ENCODE measurements around the gene MDH1B. TPM values are rescaled to one million over a fixed set of nuclear protein-coding genes. Genes with fewer than 3 reads are reported as not detected.
A peak's percentile ranks its signal among the peaks of the same experiment; 100 is the strongest.
"Not testable (repeated sequence)": the region's sequence is repeated elsewhere in the genome, so short reads cannot be mapped to it uniquely, and the experiment has no call there.

MDH1B gene
- total RNA-seq, 1 donor from 2014 or later = 0.76 TPM

- ATAC-seq = no peak
Observed at GRCh38 chr2:206766057-206766930, 1.2 kb upstream of the MDH1B start.

GRCh38 chr2:206764673-206765241 is 371 bp downstream of the MDH1B start:
- no peak for ATAC-seq

DNA sequence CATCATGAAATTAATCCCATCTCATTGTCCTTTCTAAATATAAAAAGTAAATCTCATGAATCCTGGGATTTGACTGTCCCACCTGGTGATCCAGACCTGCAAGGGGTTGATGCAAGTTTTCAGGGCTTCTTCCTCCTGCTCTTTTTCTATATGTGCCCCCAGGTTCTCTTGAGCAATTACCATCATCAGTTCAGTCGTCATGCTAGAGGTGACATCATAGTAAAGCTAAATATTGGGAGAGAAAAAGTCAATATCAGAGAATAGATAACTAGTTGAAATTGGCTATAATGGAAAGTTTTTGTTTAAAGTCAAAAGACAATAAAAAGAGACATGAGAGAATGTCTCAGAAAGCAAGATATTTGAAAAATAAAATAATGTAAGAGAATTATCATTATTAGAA is 8.3 kb downstream of the MDH1B start:
- ATAC-seq = no peak

GRCh38 chr2:206740800-206741199 is 24.3 kb downstream of the MDH1B start:
- ATAC-seq = no peak

DNA sequence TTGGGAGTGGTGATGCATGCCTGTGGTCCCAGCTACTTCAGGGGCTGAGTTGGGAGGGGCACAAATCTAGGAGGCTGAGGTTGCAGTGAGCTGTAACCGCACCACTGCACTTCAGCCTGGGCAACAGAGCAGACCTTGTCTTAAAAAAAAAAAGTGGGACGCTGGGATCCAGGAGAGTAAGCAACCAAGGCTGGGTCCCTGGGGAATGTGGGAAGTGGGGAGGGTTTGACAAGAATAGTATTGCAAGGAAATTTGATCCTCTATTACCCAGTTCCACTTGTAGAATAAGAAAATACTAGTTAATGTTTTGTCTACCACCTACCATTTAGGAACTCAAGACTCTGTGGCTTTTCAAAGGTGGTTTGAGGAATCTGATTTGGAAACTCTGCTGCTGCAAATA is 25.9 kb downstream of the MDH1B start:
- no peak for ATAC-seq

DNA sequence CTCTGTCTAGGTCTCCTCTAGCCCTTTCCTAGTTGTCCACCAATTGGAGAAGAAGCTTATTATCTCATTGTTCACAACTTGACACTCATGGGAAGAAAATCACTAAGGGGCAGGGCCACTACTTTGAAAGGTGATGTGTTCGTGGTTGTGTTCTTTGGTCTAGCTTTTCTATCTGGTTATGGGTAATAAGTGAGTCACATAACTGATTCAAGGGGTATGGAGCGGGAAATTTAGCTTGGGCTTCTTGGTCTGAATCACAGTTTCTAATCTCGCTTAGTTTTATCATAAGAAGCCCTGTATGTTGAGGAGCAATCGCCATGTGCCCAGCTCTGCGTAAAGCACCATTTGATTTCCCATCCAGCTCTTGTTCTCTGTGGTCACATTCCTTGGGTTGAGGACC is 28.2 kb downstream of the MDH1B start:
- ATAC-seq = no peak

DNA sequence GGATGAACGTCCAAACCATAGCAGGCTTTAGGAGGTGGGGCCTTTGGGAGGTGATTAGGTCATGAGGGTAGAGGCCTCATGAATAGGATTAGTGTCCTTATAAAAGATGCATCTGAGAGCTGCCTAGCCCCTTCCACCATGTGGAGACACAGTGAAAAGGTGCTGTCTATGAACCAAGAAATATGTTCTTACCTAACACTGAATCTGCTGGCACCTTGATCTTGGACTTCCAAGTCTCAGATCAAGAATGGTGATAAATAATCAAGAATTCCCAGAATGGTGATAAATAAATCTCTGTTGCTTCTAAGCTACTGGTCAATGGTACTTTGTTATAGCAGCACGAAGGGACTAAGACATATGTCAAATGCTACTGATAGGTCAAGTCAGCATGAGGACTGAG is 31.8 kb downstream of the MDH1B start:
- no peak for ATAC-seq

DNA sequence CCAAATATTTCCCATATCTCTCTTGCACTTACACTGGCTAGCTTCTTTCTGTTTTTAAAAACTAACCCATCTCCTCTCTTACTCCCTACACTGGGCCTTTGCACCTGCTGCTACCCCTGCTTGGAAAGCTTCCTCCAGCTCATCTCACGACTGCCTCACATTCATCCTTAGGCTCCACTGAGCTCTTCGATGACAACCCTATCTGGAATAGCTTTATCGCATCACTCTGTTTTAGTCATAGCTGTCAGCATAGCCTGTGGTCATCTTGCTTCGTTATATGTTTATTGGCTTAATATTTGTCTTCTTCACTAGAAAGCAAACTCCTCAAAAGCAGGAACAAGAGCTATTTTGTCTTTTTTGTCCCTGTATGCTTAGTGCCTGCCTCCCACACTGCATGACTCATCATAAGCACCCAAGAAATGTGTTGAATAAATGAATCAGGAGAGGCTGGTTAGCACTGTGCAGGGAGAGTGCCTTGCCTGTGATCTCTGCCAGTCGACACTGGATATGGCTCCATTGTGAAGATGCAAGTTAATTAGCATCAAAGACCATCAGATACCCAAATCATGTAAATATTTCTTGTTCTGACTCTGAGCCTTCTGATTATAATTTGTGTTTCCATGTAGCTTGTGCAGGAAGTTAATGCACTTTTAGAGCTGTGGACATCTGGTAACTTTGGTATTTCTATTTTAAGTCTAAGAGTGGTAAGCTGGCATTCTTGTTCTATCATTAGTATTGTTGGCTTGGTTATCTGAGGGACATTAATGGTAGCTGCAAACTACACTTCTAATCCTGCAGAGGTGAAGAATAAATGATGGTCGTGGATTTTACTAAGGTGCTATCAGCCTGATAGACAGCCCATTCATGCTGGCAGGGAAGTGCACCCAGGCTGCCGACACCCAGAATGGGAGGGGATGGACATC is 36.6 kb downstream of the MDH1B start:
- peak; percentile 32 for ATAC-seq

DNA sequence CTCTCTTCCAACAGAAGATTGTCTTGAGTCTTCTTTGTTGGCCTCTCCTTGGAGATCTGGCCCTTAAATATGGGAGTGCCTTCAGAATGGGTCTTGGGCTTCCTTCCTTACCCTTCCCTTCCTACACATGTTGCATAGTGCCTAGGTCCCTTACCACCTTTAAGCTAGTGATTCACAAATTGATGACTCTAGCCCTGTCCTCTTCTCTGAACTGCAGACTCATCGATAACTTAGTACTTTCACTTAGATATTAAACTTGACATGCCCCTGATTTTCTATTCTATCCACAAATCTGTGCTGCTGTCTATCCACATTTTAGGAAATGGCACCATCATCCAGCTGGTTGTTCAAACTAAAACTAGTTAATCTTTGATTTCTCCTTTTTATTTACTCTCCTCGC is 37.8 kb downstream of the MDH1B start:
- no peak for ATAC-seq

- no peak for ATAC-seq
Observed at GRCh38 chr2:206723288-206723687, 41.8 kb downstream of the MDH1B start.

GRCh38 chr2:206721256-206721920 is 43.7 kb downstream of the MDH1B start:
- no peak for ATAC-seq

DNA sequence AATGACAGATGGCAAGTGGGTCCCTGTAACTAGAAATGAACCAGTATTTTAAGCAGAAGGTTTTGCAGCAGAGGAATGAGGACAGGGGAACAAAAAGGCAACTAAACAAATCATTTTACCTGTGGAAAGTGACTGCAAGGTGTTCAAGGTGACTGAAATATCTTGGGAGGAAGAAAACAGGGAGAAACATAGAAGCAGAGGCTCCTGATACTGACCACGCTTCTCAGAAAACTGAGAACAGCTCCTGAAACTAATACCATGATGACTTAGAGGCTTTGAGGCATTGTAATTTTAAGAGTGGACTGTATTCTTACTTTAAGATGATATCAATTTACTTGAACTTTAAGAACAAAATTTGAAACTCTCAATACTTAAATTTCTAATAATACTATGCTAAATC is 46.8 kb downstream of the MDH1B start, which contains the start of gene DYTN:
Gene DYTN, minus strand, starts transcription at position 101 of the 400 bp plus-strand sequence. CDS start 117 bp downstream, outside the sequence.
- ATAC-seq = no peak

DNA sequence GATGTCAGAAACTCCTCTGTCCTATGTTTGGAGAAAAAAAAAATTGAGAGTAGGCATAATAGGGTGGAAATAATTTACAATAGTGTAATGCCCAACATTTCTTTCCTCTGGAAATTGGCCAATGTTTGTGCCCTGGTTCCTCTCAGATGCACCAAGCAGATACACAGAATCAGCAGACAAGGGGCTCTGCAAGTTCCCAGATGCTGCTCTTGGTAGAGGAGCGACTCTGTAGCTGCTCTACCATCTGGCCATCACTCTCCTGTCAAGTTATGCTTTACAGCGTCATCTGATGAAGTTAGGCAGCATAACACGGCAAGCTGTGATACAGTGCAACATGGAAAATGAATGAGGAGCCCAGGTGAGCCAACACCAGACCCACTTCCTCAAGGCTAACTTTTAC is 48.5 kb downstream of the MDH1B start:
- ATAC-seq = no peak

DNA sequence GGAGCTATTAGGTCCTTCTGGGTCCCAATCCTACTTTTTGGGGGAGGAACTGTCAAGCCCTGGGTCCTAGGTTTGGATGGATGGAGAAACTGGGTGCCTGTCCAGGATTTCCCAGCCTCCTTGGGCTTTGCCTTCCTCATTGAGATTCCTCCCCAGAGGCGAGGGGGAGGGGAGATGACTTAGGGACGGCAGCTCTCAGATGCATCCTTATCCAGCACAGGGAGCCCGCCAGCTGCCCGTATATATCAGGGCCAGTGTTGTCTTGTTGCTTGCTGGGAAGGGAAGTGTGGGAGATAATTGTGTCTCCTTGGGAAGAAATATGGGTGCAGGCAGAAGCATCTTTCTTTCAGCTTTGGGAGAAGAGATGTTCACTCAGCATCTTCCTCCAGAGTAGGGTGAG is 49.9 kb downstream of the MDH1B start:
- ATAC-seq = not testable (repeated sequence)

DNA sequence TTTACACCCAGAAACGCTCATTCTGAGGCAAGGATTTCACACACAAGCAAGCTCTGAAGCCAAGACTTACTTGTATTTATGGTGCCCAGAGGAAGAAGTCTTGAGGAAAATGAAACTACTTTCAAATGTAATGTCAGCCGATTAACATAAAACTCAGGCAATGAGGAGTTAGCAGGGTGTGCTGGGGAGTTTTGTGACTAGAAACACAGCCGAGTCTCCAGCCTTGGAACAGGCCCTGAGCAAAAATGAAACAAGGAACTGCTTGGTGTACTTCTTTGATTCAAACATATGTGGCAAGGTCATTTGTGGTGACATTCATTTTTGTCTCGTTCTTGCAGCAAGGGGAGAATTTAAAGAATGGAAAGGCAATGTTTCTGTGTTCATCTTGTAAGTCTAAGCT is 51.4 kb downstream of the MDH1B start:
- ATAC-seq = no peak

- ATAC-seq = no peak
Observed at GRCh38 chr2:206708286-206708685, 56.8 kb downstream of the MDH1B start.

DNA sequence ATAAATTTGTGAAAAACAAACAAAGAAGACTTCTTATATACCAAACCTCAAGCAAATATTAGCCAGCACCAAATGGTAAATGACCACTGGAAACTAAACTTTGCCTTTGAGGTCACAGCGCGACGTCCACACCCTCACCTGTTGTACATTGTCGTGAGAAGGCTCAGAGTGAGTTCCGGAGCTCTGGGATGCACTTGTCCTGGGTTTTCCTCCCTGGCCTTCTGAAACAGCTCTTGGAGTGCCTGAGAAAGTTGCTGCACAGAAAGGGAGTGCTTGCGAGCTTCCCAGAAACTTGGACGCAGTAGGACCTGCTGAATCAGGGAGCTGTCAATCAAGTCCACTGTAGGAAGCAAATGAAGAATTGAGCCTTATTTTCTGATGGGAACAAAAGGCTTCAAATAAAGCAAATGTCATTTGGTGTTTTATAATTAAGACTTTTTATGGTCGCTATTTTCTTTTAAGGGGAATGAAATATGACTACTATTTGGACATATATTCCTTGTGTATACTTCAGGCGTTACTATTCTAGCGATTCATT is 57.9 kb downstream of the MDH1B start:
- no peak for ATAC-seq

DNA sequence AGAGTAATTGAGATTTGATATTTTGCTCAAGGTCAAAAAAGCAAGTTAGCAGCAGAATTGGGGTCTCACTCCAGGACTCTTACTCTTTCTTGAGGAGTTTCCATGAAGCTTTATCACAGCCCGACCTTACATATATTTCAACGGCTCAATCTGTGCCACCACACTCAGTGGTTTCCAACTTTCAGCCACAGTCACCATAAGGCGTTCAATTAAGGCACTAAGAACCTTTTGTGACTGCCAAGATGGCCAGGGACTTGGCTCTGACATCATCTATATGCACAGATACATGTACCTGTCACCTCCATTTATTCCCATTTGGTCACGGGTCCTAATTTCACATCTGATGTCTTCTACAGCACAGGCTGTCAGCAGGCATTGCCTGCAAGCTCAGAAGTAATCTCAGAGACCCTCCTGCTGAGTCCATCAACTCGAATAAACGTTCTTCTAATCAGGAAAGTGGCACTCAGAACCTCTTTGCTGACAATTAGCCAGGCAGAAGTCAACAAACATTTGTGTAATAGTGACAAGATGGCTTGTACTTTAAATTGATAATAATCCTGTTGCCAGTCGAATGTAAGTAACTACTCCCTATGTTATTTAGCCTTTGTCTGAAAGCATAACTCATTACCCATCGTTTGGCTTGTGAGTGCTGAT is 63.0 kb downstream of the MDH1B start:
- ATAC-seq = no peak

GRCh38 chr2:206700156-206700555 is 65.0 kb downstream of the MDH1B start:
- ATAC-seq = no peak

GRCh38 chr2:206698811-206699210 is 66.3 kb downstream of the MDH1B start:
- no peak for ATAC-seq

- ATAC-seq = no peak
Observed at GRCh38 chr2:206696910-206697309, 68.2 kb downstream of the MDH1B start.
